ENCODE measurements around the gene SUSD3. TPM values are rescaled to one million over a fixed set of nuclear protein-coding genes. Genes with fewer than 3 reads are reported as not detected.

SUSD3 gene
- total RNA-seq, 2 donors from 2014 or later, result 0.67 to 3.3 TPM

DNA sequence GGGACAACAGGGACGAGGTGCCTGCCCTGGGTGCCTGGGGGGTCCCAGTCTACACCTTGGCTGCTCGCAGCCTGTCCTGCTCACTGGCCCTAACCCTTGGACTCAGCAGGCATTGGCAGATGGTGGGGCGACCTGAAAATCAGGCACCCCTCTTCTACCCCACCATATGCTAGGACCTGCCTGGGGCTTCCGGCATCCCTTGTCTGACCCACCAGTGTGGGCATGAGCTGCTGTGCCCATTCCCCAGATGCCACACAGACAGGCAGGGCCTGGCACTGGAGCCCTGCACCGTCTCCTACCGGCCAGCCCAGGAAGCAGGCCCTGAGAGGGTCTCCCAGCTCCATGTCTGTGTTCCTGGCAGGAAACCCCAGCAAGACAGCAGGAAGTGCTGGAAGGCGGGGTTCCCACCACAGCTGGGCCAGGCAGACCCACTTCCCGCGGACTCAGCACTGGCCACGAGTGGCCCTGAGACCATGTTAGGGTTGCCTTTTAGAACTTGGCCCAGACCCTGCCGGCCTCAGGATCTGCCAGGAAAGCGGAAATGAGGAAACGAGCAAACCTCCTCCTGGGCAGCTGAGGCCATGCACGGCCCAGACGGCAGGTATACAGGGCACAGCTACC is 72.5 kb downstream of the SUSD3 start:
- Mint-ChIP-seq H3K9me3 (no peaks in the 10 kb centered on the region), H3K36me3 (no peaks in the 10 kb centered on the region), H3K4me1 (ENCODE audit: low read depth in 2 of 2) (peaks cover 21 to 32% of the 10 kb centered on the region in 2 donors), H3K27ac (no peak overlapping the region), H3K27me3 (no peaks in the 10 kb centered on the region), H3K4me3 (no peak overlapping the region)
- no peak for DNase-seq (ENCODE audit: low spot score)
- ATAC-seq, result no peak

DNA sequence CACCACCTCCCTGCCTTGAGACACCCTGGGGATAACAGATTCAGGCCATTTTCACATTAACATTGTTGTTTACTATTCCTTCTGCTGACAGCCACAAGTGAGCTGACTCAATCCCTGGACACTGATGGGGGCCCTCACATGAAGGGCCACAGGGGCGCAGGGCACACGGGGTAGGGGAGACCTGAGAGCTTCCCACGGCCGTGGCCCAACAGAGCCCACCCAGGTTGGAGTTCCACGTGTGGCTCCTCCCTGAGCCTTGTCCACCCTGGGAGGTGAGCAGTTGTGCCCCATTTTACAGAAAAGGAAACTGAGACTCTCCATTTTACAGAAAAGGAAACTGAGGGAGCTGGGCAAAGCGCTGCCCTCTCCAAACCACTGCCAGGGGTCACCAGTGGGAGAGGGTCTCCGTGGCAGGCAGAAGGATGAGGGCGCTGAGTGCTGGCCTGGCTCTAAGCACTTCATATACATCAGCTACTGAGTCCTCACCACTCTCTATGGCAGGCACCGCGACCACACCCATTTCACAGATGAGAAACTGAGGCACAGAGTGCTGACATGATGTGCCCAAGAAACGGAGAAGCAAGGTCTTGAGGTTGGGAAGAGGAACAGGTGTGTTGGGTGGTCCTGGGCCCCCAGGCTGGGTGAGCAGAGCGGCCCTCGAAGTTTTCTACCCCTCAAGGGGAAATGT is 73.2 kb downstream of the SUSD3 start:
- Mint-ChIP-seq H3K9me3 (no peaks in the 10 kb centered on the region), H3K27ac (peak overlapping the region in 1 of 2 donors; percentile 33), H3K4me3 (no peak overlapping the region), H3K36me3 (no peaks in the 10 kb centered on the region), H3K4me1 (ENCODE audit: low read depth in 2 of 2) (peaks cover 16 to 32% of the 10 kb centered on the region in 2 donors), H3K27me3 (no peaks in the 10 kb centered on the region)
- ATAC-seq (no peak), DNase-seq (ENCODE audit: low spot score) (no peak)

DNA sequence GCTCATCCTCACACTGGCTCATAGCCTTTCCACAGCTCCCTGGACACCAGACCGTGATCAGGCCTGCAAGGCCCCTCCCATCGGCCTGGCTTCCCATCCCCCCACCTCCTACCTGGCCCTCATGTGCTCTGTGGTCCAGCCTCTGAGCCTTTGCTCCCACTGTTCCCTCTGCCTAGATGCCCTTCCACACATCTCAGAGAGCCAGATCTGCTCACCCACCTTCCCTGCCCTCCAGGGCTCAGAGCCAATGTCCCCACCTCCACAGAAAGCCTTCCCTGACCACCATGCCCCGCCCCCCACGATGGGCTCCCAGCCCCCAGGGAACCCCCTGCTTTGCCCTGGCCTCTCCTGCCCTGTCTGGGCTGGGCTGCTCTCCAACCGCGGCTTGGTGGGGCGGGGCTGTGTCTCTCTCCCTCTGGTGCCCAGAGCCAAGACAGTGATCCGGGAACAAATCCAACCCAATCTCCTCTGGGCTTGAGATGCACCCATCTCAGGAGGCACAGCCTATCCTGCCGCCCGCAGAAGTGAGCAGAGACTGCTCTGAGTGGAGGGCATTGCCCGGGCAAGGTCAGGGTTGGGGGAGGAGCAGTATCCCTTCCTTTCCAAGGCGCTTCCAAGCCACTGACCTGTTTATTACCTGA is 73.9 kb downstream of the SUSD3 start:
- H3K4me1 Mint-ChIP-seq (ENCODE audit: low read depth in 2 of 2), result peaks cover 16 to 30% of the 10 kb centered on the region in 2 donors
- H3K36me3 Mint-ChIP-seq, result no peaks in the 10 kb centered on the region
- H3K9me3 Mint-ChIP-seq, result no peaks in the 10 kb centered on the region
- H3K27ac Mint-ChIP-seq, result peak overlapping the region; percentile 33 to 50
- H3K27me3 Mint-ChIP-seq, result no peaks in the 10 kb centered on the region
- H3K4me3 Mint-ChIP-seq, result peak overlapping the region; percentile 78
- no peak for DNase-seq (ENCODE audit: low spot score)
- no peak for ATAC-seq

DNA sequence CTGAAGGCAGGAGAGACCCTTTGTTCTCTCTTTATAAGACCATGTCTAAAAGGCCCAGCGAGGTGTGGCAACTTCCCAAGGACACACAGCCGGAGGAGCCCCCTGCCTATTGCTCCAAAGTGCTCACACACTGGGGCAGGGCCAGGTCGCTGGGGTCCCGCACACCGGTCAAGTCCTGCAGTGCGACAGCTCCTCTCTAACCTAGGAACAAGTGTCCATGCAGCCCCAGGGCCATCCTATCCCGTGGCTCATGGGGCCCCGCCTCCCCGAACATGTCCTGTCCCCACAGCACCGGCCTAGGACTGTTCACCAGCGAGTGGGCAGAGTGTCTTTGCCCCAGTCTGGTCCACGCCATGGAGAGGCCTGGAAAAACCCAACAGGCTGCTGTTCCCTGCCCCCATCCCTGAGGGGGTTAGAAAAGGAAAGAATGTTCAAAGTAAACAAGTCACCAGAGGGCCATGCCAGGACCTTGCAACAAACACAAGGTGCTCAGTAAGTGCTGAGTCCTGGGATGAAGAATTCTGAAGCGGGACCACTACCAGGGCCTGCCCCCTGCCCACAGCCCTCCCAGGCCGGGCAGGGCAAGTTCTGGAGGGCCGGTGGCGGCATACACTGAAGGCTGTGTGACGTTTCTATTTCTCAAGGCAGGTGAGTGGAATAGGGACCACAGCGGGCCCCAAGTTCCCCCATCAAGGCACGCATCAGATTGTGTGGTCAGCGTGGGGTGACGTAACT is 74.6 kb downstream of the SUSD3 start:
- Mint-ChIP-seq H3K27me3 (no peaks in the 10 kb centered on the region), H3K4me1 (ENCODE audit: low read depth in 2 of 2) (peaks cover 16 to 35% of the 10 kb centered on the region in 2 donors), H3K4me3 (peak overlapping the region; percentile 78), H3K9me3 (no peaks in the 10 kb centered on the region), H3K36me3 (no peaks in the 10 kb centered on the region), H3K27ac (peak overlapping the region; percentile 33 to 50)
- DNase-seq (ENCODE audit: low spot score), result no peak
- no peak for ATAC-seq

DNA sequence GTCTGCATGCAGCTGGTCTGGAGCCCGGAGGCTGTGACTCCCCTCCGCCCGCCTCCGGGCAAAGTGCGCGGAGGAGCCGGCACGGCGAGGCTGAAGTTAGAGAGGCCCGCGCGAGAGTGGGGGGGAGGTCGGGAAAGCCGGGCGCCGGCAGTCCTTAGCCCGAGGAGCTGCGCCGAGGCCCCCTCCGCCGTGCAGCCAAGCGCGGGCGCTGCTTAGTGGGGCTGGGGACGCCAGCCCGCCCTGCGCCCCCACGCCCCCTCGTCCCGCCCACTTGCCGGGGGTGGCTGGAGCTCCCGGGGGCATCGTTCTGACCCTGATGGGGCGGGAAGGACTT is 75.1 kb downstream of the SUSD3 start:
- peak; percentile 59 to 68 for ATAC-seq
- peaks cover 16 to 35% of the 10 kb centered on the region in 2 donors for H3K4me1 Mint-ChIP-seq (ENCODE audit: low read depth in 2 of 2)

DNA sequence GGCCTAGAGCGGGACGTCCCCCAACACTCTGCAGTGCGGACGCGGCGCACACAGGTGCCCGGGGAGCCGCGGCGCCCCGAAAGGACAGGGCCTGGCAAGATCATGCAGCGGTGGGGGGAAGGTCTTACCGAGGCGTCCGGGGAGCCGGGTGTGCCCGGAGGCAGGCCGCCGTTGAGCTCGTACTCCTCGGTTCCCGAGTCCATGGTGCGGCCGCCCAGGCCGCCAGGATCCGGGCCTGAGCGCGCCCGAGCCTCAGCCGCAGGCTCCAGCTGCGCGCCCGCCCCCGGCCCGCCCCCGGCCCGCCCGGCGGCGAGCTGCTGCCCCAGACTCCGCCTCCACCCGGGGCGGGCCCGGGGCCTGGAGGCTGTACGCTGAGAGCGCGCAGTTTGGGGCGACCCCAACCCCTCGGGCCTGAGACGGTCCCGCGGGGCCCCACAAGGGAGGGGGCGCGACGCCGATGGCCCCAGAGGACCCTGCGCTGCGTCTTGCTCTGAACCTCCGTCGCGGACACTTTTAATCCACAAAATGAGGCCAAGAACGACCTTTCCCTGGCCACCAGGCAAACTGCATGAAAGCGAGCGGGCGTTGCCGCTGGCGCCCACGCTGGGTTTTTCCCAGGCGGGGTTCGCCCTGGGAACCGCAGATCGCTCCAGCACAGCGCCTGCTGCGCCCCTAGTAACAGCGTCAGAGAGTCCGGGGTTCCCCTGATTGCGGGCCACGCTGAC is 75.7 kb downstream of the SUSD3 start, which contains the start of gene NINJ1:
Gene NINJ1 (minus strand): TSS at position 237 of the 725 bp plus-strand sequence. CDS start 34 bp downstream, at position 203.
- peak within 1 kb of the TSS; percentile 78 for H3K4me3 Mint-ChIP-seq
- H3K27me3 Mint-ChIP-seq, result peaks cover 0 to under 1% of the 10 kb centered on the region in 2 donors
- no peaks in the 10 kb centered on the region for H3K36me3 Mint-ChIP-seq
- H3K27ac Mint-ChIP-seq, result peak within 1 kb of the TSS; percentile 54 to 85
- peak; percentile 95 for DNase-seq (ENCODE audit: low spot score)
- peak; percentile 90 to 92 for ATAC-seq
- no peaks in the 10 kb centered on the region for H3K9me3 Mint-ChIP-seq
- H3K4me1 Mint-ChIP-seq (ENCODE audit: low read depth in 2 of 2), result peaks cover 16 to 33% of the 10 kb centered on the region in 2 donors

More for the DNA sequence above, 75.1 kb downstream of the SUSD3 start:
- Mint-ChIP-seq H3K27me3 (no peaks in the 10 kb centered on the region), H3K27ac (peak overlapping the region in 1 of 2 donors; percentile 33), H3K9me3 (no peaks in the 10 kb centered on the region), H3K36me3 (no peaks in the 10 kb centered on the region), H3K4me3 (peak overlapping the region; percentile 78)
- peak; percentile 78 for DNase-seq (ENCODE audit: low spot score)

Other genes with a start within 250 kb of the SUSD3 start
- 10 to 100 TPM; 10.4 to 10.9 TPM for gene ZNF484, start 180.7 kb upstream of the SUSD3 start, total RNA-seq
- 10 to 100 TPM; 42.0 to 43.3 TPM for gene FGD3, start 111.2 kb upstream of the SUSD3 start, total RNA-seq
- 10 to 100 TPM; 21.7 to 23.4 TPM for gene CARD19, start 37.5 kb downstream of the SUSD3 start, total RNA-seq
- gene NINJ1, start 75.5 kb downstream of the SUSD3 start, total RNA-seq, result 10 to 100 TPM; 20.1 to 21.9 TPM
- not detected for gene WNK2, start 125.4 kb downstream of the SUSD3 start, total RNA-seq